NCI-H345 treated with DMSO at 0.1 percent for 48 hours (cell line): ENCODE results near the gene PCDHGC3.
A peak's percentile ranks its signal among the peaks of the same experiment; 100 is the strongest.

ENCODE experiments used
- DNase-seq: peaks from one replicate; lab custom pipeline; 2025; ENCODE audit not compliant: unreplicated experiment; lab: John Stamatoyannopoulos, UW

Gene PCDHGC3

GRCh38 chr5:141519605-141520565, 44.1 kb downstream of the PCDHGC3 start:
- no peak for DNase-seq

- DNase-seq: no peak
These were observed 45.5 kb downstream of the PCDHGC3 start for GRCh38 chr5:141521244-141521781.

- no peak for DNase-seq
These were observed 46.5 kb downstream of the PCDHGC3 start for GRCh38 chr5:141522301-141522700.

- DNase-seq: no peak
These were observed 48.2 kb downstream of the PCDHGC3 start for GRCh38 chr5:141523991-141524390.

- peak; percentile 67 for DNase-seq
These were observed 49.1 kb downstream of the PCDHGC3 start for GRCh38 chr5:141524604-141525597.

GRCh38 chr5:141525653-141526052, 49.9 kb downstream of the PCDHGC3 start:
- DNase-seq: no peak

- no peak for DNase-seq
These were observed 51.7 kb downstream of the PCDHGC3 start for GRCh38 chr5:141527426-141527825.
